OCI-LY3 (cell line): Measurements from ENCODE around the gene ARHGAP26.

Experiments used
- EZH2phosphoT487 ChIP-seq: fragments of 200-600 bp; shearing (Covaris generic); IDR thresholded peaks from 2 replicates; pipeline ENCODE4 v1.6.1; 2018; ENCODE audit warnings: antibody characterized with exemption, mixed run types, low read depth
- TF ChIP-seq, protein P1 (sequence below): fragments of 200-600, 300-600 bp; sonication (generic); IDR thresholded peaks from 2 replicates; pipeline ENCODE4 v1.5.1; 2014; ENCODE audit warnings: antibody characterized with exemption, low read length, low read depth

DNA sequence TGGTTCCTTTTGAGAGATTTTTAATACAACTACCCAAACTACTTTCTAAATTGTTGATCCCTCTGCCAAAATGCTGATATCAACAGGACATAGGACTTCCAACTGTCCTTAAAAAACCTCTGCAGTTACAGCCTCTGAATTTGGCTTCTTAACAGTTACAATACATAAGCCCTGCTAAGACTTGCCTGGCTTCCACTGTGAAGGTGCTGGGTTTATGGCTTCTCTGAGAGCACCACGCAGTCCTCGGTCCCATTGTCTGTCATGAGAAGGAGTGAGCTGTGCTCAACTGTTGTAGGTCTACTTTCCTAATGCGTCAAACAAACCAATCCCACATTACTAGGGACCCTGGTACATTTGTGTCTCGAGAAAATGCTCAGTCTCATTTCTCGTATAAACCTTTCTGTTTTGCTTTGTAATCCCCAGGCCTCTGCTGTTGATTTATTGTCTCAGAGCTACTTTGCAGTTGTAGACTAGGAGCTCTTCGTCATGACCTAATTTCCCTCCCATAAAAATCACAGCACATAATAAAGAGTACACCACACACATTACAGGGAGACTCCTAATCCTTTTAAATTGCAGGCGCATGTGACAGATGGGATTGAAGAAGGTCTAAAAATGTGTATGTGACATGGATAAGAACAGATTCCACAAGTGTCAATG is 358.4 kb downstream of the ARHGAP26 start:
- TF ChIP-seq, protein P1, sequence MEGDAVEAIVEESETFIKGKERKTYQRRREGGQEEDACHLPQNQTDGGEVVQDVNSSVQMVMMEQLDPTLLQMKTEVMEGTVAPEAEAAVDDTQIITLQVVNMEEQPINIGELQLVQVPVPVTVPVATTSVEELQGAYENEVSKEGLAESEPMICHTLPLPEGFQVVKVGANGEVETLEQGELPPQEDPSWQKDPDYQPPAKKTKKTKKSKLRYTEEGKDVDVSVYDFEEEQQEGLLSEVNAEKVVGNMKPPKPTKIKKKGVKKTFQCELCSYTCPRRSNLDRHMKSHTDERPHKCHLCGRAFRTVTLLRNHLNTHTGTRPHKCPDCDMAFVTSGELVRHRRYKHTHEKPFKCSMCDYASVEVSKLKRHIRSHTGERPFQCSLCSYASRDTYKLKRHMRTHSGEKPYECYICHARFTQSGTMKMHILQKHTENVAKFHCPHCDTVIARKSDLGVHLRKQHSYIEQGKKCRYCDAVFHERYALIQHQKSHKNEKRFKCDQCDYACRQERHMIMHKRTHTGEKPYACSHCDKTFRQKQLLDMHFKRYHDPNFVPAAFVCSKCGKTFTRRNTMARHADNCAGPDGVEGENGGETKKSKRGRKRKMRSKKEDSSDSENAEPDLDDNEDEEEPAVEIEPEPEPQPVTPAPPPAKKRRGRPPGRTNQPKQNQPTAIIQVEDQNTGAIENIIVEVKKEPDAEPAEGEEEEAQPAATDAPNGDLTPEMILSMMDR = no peak
- no peak for TF ChIP-seq EZH2phosphoT487
